Vagina (tissue), 2 donors: ENCODE results near the gene KLHL21. TPM values are rescaled to one million over a fixed set of nuclear protein-coding genes. Genes with fewer than 3 reads are reported as not detected.

Source experiments
- DNase-seq, 2 donors: peaks; one replicate each; pipeline ENCODE4 v3.0.0-alpha.2; 2017; ENCODE audit errors: extremely low spot score in 2 of 2
- H3K27ac ChIP-seq: fragments of 200-600 bp; sonication (generic); one replicate; pipeline ENCODE4 v1.5.1; 2019
- H3K27me3 ChIP-seq: fragments of 200-600 bp; sonication (generic); one replicate; pipeline ENCODE4 v1.5.1; 2019
- H3K36me3 ChIP-seq, 2 donors: fragments of 200-600 bp; sonication (generic); one replicate each; pipeline ENCODE4 v1.5.1; 2017 to 2019
- H3K4me1 ChIP-seq: fragments of 200-600 bp; sonication (generic); one replicate; pipeline ENCODE4 v1.5.1; 2019
- H3K4me3 ChIP-seq, 2 donors: fragments of 200-600 bp; sonication (generic); 1 replicate in 1 of 2; 2 replicates in 1 of 2; pipeline ENCODE4 v1.5.1; 2016 to 2019
- H3K9me3 ChIP-seq: fragments of 200-600 bp; sonication (generic); one replicate; pipeline ENCODE4 v1.5.1; 2019
- CTCF ChIP-seq, 3 experiments: fragments of 450-650 bp in 2 of 3; fragments of 200-600 bp in 1 of 3; sonication (generic) in 1 of 3; IDR thresholded peaks; one replicate each; pipeline ENCODE4 v1.5.1; 2017 to 2019; ENCODE audit warnings: antibody characterized with exemption in 3 of 3, mild to moderate bottlenecking in 2 of 3, moderate library complexity in 2 of 3
- POLR2A ChIP-seq, 2 donors: fragments of 450-650 bp; IDR thresholded peaks; one replicate each; pipeline ENCODE4 v1.6.1; 2017; ENCODE audit warnings: antibody characterized with exemption in 2 of 2, mild to moderate bottlenecking in 2 of 2, moderate library complexity in 2 of 2
- POLR2AphosphoS5 ChIP-seq, 2 donors: sonication (generic); formaldehyde crosslinking; IDR thresholded peaks; one replicate each; pipeline ENCODE4 v1.9.0; 2017; ENCODE audit warnings: antibody characterized with exemption in 2 of 2, mild to moderate bottlenecking in 2 of 2, low read depth in 1 of 2; ENCODE audit not compliant: insufficient read depth in 1 of 2
- intact Hi-C: fragments of 100-400 bp; cut with DNase I; formaldehyde crosslinking; loops from one replicate; pipeline ENCODE4 v1.15.1; 2023
- total RNA-seq: library from RNA; depleted of rRNA; stranded (reverse); fragments of >200 nt; gene quantifications from one replicate; pipeline ENCODE4 v1.2.3, GENCODE V29; 2016

The KLHL21 gene
- total RNA-seq, 1 donor from 2014 or later: 54.3 TPM

- Histone ChIP-seq H3K4me1 (peaks cover 35% of the 10 kb centered on the region), H3K27me3 (no peaks in the 10 kb centered on the region), H3K9me3 (no peaks in the 10 kb centered on the region), H3K27ac (peak overlapping the region; percentile 89), H3K36me3 (no peaks in the 10 kb centered on the region), H3K4me3 (peak overlapping the region; percentile 73 to 95)
- intact Hi-C loops: no loop called here
- TF ChIP-seq POLR2AphosphoS5 (IDR thresholded peaks at IDR 0.05; ENCODE audit: insufficient read depth in 1 of 2, low read depth in 1 of 2): no peak
- no peak for TF ChIP-seq CTCF (IDR thresholded peaks at IDR 0.05)
- no peak for TF ChIP-seq POLR2A (IDR thresholded peaks at IDR 0.05)
- no peak for DNase-seq
These were observed 23.9 kb downstream of the KLHL21 start for GRCh38 chr1:6578624-6579373.

- Histone ChIP-seq H3K4me3 (no peak overlapping the region), H3K36me3 (no peaks in the 10 kb centered on the region), H3K27ac (no peak overlapping the region), H3K4me1 (peaks cover 35% of the 10 kb centered on the region), H3K27me3 (no peaks in the 10 kb centered on the region), H3K9me3 (no peaks in the 10 kb centered on the region)
- intact Hi-C loops: no loop called here
- DNase-seq: no peak
- TF ChIP-seq CTCF (IDR thresholded peaks at IDR 0.05): no peak
- TF ChIP-seq POLR2A (IDR thresholded peaks at IDR 0.05): no peak
- no peak for TF ChIP-seq POLR2AphosphoS5 (IDR thresholded peaks at IDR 0.05; ENCODE audit: insufficient read depth in 1 of 2, low read depth in 1 of 2)
These were observed 24.7 kb downstream of the KLHL21 start for GRCh38 chr1:6577831-6578525.

- no peaks in the 10 kb centered on the region for H3K36me3 ChIP-seq
- no peak overlapping the region for H3K27ac ChIP-seq
- DNase-seq: no peak
- no peaks in the 10 kb centered on the region for H3K9me3 ChIP-seq
- intact Hi-C loops: no loop called here
- no peak for TF ChIP-seq POLR2A (IDR thresholded peaks at IDR 0.05)
- TF ChIP-seq POLR2AphosphoS5 (IDR thresholded peaks at IDR 0.05; ENCODE audit: insufficient read depth in 1 of 2, low read depth in 1 of 2): no peak
- no peak for TF ChIP-seq CTCF (IDR thresholded peaks at IDR 0.05)
- no peaks in the 10 kb centered on the region for H3K27me3 ChIP-seq
- H3K4me1 ChIP-seq: peaks cover 7% of the 10 kb centered on the region
- H3K4me3 ChIP-seq: no peak overlapping the region
These were observed 27.9 kb downstream of the KLHL21 start for GRCh38 chr1:6574818-6575217.

- intact Hi-C loops: no loop called here
These were observed 28.5 kb downstream of the KLHL21 start for GRCh38 chr1:6574025-6574620.

More at GRCh38 chr1:6574025-6574620, 28.5 kb downstream of the KLHL21 start:
- Histone ChIP-seq H3K27me3 (no peaks in the 10 kb centered on the region), H3K27ac (no peak overlapping the region), H3K4me3 (no peak overlapping the region), H3K4me1 (peaks cover 3% of the 10 kb centered on the region), H3K9me3 (no peaks in the 10 kb centered on the region), H3K36me3 (no peaks in the 10 kb centered on the region)
- DNase-seq: no peak
- TF ChIP-seq CTCF (IDR thresholded peaks at IDR 0.05): no peak
- no peak for TF ChIP-seq POLR2AphosphoS5 (IDR thresholded peaks at IDR 0.05; ENCODE audit: insufficient read depth in 1 of 2, low read depth in 1 of 2)
- no peak for TF ChIP-seq POLR2A (IDR thresholded peaks at IDR 0.05)
